Heart left ventricle (tissue), 16 donors: ENCODE measurements around the gene DHRS12. TPM values are rescaled to one million over a fixed set of nuclear protein-coding genes. Genes with fewer than 3 reads are reported as not detected.

Experiments
- ATAC-seq, 4 donors: fragments of 200-7000 bp; cut with Tn5 transposase; one replicate each; pipeline ENCODE4 v1.9.1; 2020 to 2022; ENCODE audit warnings: moderate library complexity in 4 of 4, mild to moderate bottlenecking in 3 of 4, moderate number of reproducible peaks in 1 of 4
- DNase-seq, 5 donors: peaks; one replicate each; pipeline ENCODE4 v3.0.0-alpha.2; 2020
- H3K27ac ChIP-seq, 12 donors: fragments of 200-600 bp; sonication (generic) in 4 of 12; one replicate each; pipeline versions ENCODE4 v1.5.0 to v1.8.0; 2016 to 2022; ENCODE audit warnings: mild to moderate bottlenecking in 2 of 12
- H3K27me3 ChIP-seq, 9 donors: fragments of 200-600 bp; sonication (generic) in 2 of 9; one replicate each; pipeline versions ENCODE4 v1.5.1 to v1.8.0; 2016 to 2022; ENCODE audit warnings: mild to moderate bottlenecking in 3 of 9
- H3K36me3 ChIP-seq, 9 donors: fragments of 200-600 bp; sonication (generic) in 2 of 9; one replicate each; pipeline versions ENCODE4 v1.5.0 to v1.8.0; 2018 to 2022; ENCODE audit warnings: mild to moderate bottlenecking in 2 of 9
- H3K4me1 ChIP-seq, 12 donors: fragments of 200-600 bp; sonication (generic) in 4 of 12; one replicate each; pipeline versions ENCODE4 v1.5.0 to v1.8.0; 2016 to 2022; ENCODE audit warnings: mild to moderate bottlenecking in 3 of 12
- H3K4me3 ChIP-seq, 12 donors: fragments of 200-600 bp; sonication (generic) in 4 of 12; one replicate each; pipeline versions ENCODE4 v1.5.0 to v1.8.0; 2017 to 2022; ENCODE audit warnings: mild to moderate bottlenecking in 9 of 12, moderate library complexity in 4 of 12
- H3K9me3 ChIP-seq, 12 donors: fragments of 200-600 bp; sonication (generic) in 4 of 12; one replicate each; pipeline versions ENCODE4 v1.5.0 to v1.8.0; 2016 to 2022; ENCODE audit warnings: mild to moderate bottlenecking in 1 of 12
- CTCF ChIP-seq, 12 donors: fragments of 200-600 bp; sonication (generic) in 4 of 12; IDR thresholded peaks; one replicate each; pipeline versions ENCODE4 v1.5.0 to v1.8.0; 2018 to 2022; ENCODE audit warnings: antibody characterized with exemption in 12 of 12, mild to moderate bottlenecking in 5 of 12
- POLR2A ChIP-seq, 2 donors: fragments of 450-650 bp; IDR thresholded peaks; one replicate each; pipeline ENCODE4 v1.6.1; 2017; ENCODE audit warnings: antibody characterized with exemption in 2 of 2, mild to moderate bottlenecking in 2 of 2, moderate library complexity in 2 of 2
- WGBS, 4 donors: extraction: QIAGEN DNeasy Blood & Tissue Kit in 2 of 4; methylation state at CpG; one replicate each; pipeline versions ENCODE4 v1.1.5 to v1.1.7; 2013 to 2018; 5-methylcytosine and 5-hydroxymethylcytosine counted together
- intact Hi-C, 10 donors: fragments of 100-400 bp; cut with DNase I; formaldehyde crosslinking; loops; one replicate each; pipeline versions ENCODE4 v1.11.1 to v1.14.2; 2022
- polyA plus RNA-seq, 2 donors: library from polyadenylated mRNA; stranded (reverse); fragments of 200-250 nt; gene quantifications; one replicate each; pipeline ENCODE4 v1.2.3, GENCODE V29; 2013
- total RNA-seq, 9 donors: library from RNA; depleted of rRNA in 2 of 9; stranded (reverse); fragments of >200 nt in 2 of 9; fragmentation: NEBNext Ultra II Directional in 3 of 9; extraction: Animal tissue kit (Norgen Biotek cat#: 25700) in 3 of 9; gene quantifications; one replicate each; pipeline versions ENCODE4 v1.1.0 to v1.2.4, GENCODE V29; 2016 to 2023
- donor health status: ischemic (EF 13 %, LVEDD 7.1; RV severe dilation, severe dysfunction).
- donor health status: healthy with polysubstance abuse.
- donor health status: DM: no; HTN: yes; CAD: no.
- donor health status: DM: no; HTN: no; CAD: no.
- donor health status: ischemic (EF 25% LVEDD 6.9; RV normal size, moderate dysfunction).
- donor health status: ischemic (EF 25% LVEDD 5.7; RV mildly dilated, moderate dysfunction).
- donor health status: healthy.
- donor health status: DM: yes; HTN: yes; CAD: no.
- donor health status: ischemic (EF 35%, LVEDD 5.7; RV mildly dilated, moderate dysfunction).
- donor health status: nonischemic (EF 11% LVEDD 7.7; RV severe dilation, severe dysfunction).
- donor health status: DM: yes; HTN: yes; CAD: no.
- donor health status: PGD.
- donor health status: ischemic (EF 29% LVEDD 5.4; RV normal size, mild dysfunction).
- donor health status: nonischemic (EF 23%, LVEDD 6.1; RV moderate dilation, normal function).

The DHRS12 gene
- total and polyA plus RNA-seq, 11 donors: 3.9 to 13.9 (median 12.1) TPM

- Histone ChIP-seq H3K36me3 (no peaks in the 10 kb centered on the region), H3K27me3 (no peaks in the 10 kb centered on the region), H3K27ac (no peak overlapping the region), H3K4me1 (peaks cover 0 to 3% (median 0%) of the 10 kb centered on the region in 12 donors), H3K9me3 (no peaks in the 10 kb centered on the region), H3K4me3 (no peak overlapping the region)
- 86 to 93% (median 92%) methylated on average over 7 to 8 of the region's 8 CpGs for WGBS, 4 donors
- TF ChIP-seq CTCF (IDR thresholded peaks at IDR 0.05) (no peak), POLR2A (IDR thresholded peaks at IDR 0.05) (no peak)
- intact Hi-C loops: no loop called here
- DNase-seq (no peak), ATAC-seq (no peak)
Observed at GRCh38 chr13:51838240-51838846, 34.4 kb upstream of the DHRS12 start.

- no peak overlapping the region for H3K4me3 ChIP-seq
- no peak for DNase-seq
- no peaks in the 10 kb centered on the region for H3K36me3 ChIP-seq
- no peak overlapping the region for H3K27ac ChIP-seq
- intact Hi-C loops: no loop called here
- no peak for TF ChIP-seq POLR2A (IDR thresholded peaks at IDR 0.05)
- no peak for TF ChIP-seq CTCF (IDR thresholded peaks at IDR 0.05)
- H3K27me3 ChIP-seq: no peaks in the 10 kb centered on the region
- peaks cover 0 to 6% (median 0%) of the 10 kb centered on the region in 12 donors for H3K4me1 ChIP-seq
- ATAC-seq: peak in 1 of 4 donors; percentile 19
- 89 to 98% (median 93%) methylated on average over 3 of the region's 3 CpGs for WGBS, 4 donors
- H3K9me3 ChIP-seq: no peaks in the 10 kb centered on the region
Observed at GRCh38 chr13:51837016-51837415, 33.1 kb upstream of the DHRS12 start.

- peaks cover 0 to 8% (median 0%) of the 10 kb centered on the region in 12 donors for H3K4me1 ChIP-seq
- intact Hi-C loops: no loop called here
- H3K4me3 ChIP-seq: no peak overlapping the region
- ATAC-seq (no peak), DNase-seq (no peak)
- H3K9me3 ChIP-seq: no peaks in the 10 kb centered on the region
- no peak overlapping the region for H3K27ac ChIP-seq
- H3K27me3 ChIP-seq: no peaks in the 10 kb centered on the region
- WGBS, 4 donors: 56 to 71% (median 65%) methylated on average over 7 of the region's 7 CpGs
- no peak for TF ChIP-seq POLR2A (IDR thresholded peaks at IDR 0.05)
- no peak for TF ChIP-seq CTCF (IDR thresholded peaks at IDR 0.05)
- no peaks in the 10 kb centered on the region for H3K36me3 ChIP-seq
Observed at GRCh38 chr13:51834581-51835171, 30.7 kb upstream of the DHRS12 start.

GRCh38 chr13:51833980-51834379, 30.0 kb upstream of the DHRS12 start:
- no peaks in the 10 kb centered on the region for H3K27me3 ChIP-seq
- DNase-seq (no peak), ATAC-seq (no peak)
- TF ChIP-seq CTCF (IDR thresholded peaks at IDR 0.05): no peak
- no peak for TF ChIP-seq POLR2A (IDR thresholded peaks at IDR 0.05)
- H3K36me3 ChIP-seq: no peaks in the 10 kb centered on the region
- 86 to 91% (median 88%) methylated on average over 10 of the region's 10 CpGs for WGBS, 4 donors
- H3K27ac ChIP-seq: no peak overlapping the region
- H3K4me3 ChIP-seq: no peak overlapping the region
- intact Hi-C loops: loop anchor here in 1 of 10 donors (2.0 kb wide), 1 partner anchor 19 kb away; no protein-coding TSS in a partner anchor
- H3K9me3 ChIP-seq: no peaks in the 10 kb centered on the region
- H3K4me1 ChIP-seq: peaks cover 0 to 7% (median 0%) of the 10 kb centered on the region in 12 donors
